ENCODE measurements around the gene MRPS12.

DNA sequence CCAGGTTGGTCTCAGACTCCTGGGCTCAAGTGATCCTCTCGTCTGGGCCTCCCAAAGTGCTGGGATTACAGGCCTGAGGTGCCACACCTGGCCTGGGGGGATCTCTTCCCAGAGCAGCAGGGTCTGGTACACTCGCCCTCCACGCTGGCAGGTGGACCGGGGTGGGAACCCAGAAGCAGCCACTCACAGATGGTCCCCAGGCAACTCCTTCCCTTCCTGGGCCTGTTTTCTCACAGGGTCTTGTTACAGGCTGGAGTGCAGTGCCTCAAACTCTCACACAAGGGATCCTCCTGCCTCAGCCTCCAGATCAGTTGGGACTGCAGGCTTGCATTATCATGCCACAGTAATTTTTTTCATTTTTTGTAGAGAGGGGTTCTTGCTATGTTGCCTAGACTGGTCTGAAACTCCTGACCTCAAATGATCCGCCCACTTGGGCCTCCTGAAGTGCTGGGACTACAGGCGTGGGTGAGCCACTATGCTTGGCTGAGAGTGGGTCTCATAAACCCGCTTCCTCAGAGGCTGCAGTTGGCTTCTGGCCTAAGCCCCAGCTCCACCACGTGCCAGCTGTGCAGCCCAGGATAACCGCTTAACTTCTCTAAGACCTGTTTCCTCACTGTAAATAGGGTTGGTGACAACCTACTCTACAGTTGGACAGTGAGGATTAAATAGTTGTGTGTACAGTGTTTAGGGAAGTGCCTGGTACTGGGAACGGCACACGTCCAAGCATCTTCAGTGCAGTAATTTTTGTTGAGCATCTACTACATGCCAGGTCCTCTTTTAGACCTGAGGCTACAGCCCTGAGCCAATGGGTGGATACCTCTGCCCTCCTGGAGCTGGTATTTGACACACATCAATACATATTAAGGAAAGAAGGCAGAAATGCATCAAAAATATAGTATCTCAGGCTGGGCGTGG is 17.9 kb upstream of the MRPS12 start:
- TF ChIP-seq EZH2 (conservative IDR thresholded peaks at IDR 0.05; ENCODE audit: low read depth, low read length) (no peak), ELF4 (CRISPR knock-in tag; IDR thresholded peaks at IDR 0.05; ENCODE audit: borderline replicate concordance) (no peak), ATF6 (CRISPR knock-in tag; conservative IDR thresholded peaks at IDR 0.05) (no peak)
- TF ChIP-seq, protein P1, sequence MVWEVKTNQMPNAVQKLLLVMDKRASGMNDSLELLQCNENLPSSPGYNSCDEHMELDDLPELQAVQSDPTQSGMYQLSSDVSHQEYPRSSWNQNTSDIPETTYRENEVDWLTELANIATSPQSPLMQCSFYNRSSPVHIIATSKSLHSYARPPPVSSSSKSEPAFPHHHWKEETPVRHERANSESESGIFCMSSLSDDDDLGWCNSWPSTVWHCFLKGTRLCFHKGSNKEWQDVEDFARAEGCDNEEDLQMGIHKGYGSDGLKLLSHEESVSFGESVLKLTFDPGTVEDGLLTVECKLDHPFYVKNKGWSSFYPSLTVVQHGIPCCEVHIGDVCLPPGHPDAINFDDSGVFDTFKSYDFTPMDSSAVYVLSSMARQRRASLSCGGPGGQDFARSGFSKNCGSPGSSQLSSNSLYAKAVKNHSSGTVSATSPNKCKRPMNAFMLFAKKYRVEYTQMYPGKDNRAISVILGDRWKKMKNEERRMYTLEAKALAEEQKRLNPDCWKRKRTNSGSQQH (CRISPR knock-in tag; IDR thresholded peaks at IDR 0.05; ENCODE audit: low read depth), result no peak
